Activated CD8-positive, alpha-beta memory T cell treated with anti-CD3 and anti-CD28 coated beads, Interleukin-2, amount 50 U/mL, for 48 hours (primary cell): Measurements from ENCODE around the gene GLP1R.
"Not testable (repeated sequence)": the region's sequence is repeated elsewhere in the genome, so short reads cannot be mapped to it uniquely, and the experiment has no call there.

Source experiments
- DNase-seq: peaks from one replicate; pipeline ENCODE4 v3.0.0-alpha.2; 2020

Gene GLP1R

DNA sequence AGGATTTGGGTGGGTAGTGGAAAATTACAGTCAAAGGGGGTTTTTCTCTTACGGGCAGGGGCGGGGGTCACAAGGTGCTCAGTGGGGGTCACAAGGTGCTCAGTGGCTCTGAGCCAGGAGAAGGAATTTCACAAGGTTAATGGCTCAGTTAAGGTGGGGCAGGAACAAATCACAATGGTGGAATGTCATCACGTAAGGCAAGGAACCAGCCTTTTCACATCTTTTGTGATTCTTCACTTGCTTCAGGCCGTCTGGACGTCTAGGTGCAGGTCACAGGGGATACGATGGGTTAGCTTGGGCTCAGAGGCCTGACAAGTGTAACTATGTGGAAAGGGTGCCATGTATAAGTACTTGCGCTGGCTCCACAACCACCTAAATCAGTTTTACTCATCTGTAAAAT lies 87.6 kb downstream of the GLP1R start:
- DNase-seq: not testable (repeated sequence)

DNA sequence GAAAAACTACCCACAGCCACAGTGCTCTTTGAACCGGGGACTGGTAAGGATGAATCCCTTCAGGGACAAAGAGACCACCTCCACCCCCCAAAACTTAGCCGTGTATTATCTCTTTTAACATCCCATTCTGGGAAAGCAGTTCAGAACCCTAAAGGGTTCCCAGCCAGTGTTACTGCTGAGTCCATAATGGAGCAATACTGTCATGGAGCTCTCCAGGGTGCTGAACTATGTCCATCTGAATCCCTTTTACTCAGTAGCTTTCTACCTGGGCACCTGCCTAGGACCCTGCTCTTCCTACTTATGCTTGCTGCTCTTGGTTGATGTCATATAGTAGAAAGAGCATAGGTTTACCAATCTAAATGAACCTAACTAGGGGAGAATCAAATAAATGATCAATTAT lies 88.7 kb downstream of the GLP1R start:
- no peak for DNase-seq
